Choroid plexus epithelial cell (primary cell): ENCODE results near the gene MYG1.
A peak's percentile ranks its signal among the peaks of the same experiment; 100 is the strongest.
"Not testable (repeated sequence)": the region's sequence is repeated elsewhere in the genome, so short reads cannot be mapped to it uniquely, and the experiment has no call there.

ENCODE experiments used
- DNase-seq: peaks from one replicate; pipeline ENCODE4 v3.0.0-alpha.2; 2010; ENCODE audit warnings: low read depth
- H3K4me3 ChIP-seq: 2 replicates; pipeline ENCODE4 v1.5.1; 2011; ENCODE audit warnings: low read depth, mild to moderate bottlenecking, control low read depth, low read length, moderate library complexity
- TF ChIP-seq, protein P1 (sequence below): conservative IDR thresholded peaks from 2 replicates; pipeline ENCODE4 v1.5.1; 2011; ENCODE audit warnings: low read depth, mild to moderate bottlenecking, control low read depth, inconsistent platforms, low read length, moderate library complexity

The MYG1 gene

GRCh38 chr12:53288322-53288721 is 11.2 kb upstream of the MYG1 start:
- no peak for DNase-seq

DNA sequence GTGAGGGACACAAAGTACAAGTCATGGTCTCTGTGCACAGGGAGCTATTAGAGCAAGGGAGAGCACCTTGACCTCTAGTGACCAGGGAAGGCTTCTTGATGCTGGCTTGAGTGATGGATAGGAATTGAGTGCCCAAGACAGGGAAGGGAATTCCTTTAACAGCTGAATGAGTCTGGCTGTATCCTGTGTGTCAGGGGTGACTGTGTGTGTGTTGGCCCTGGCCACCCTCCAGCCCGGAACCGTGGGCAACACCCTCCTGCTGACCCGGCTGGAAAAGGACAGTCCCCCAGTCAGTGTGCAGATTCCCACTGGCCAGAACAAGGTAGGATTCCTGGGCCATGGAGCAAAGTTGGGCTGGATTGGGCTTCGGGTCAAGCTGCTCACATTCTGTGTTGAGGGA is 9.6 kb upstream of the MYG1 start:
- TF ChIP-seq, protein P1, sequence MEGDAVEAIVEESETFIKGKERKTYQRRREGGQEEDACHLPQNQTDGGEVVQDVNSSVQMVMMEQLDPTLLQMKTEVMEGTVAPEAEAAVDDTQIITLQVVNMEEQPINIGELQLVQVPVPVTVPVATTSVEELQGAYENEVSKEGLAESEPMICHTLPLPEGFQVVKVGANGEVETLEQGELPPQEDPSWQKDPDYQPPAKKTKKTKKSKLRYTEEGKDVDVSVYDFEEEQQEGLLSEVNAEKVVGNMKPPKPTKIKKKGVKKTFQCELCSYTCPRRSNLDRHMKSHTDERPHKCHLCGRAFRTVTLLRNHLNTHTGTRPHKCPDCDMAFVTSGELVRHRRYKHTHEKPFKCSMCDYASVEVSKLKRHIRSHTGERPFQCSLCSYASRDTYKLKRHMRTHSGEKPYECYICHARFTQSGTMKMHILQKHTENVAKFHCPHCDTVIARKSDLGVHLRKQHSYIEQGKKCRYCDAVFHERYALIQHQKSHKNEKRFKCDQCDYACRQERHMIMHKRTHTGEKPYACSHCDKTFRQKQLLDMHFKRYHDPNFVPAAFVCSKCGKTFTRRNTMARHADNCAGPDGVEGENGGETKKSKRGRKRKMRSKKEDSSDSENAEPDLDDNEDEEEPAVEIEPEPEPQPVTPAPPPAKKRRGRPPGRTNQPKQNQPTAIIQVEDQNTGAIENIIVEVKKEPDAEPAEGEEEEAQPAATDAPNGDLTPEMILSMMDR: no peak
- no peak overlapping the region for H3K4me3 ChIP-seq
- DNase-seq: no peak

More at GRCh38 chr12:53288322-53288721, 11.2 kb upstream of the MYG1 start:
- TF ChIP-seq, protein P1: no peak
- no peak overlapping the region for H3K4me3 ChIP-seq

DNA sequence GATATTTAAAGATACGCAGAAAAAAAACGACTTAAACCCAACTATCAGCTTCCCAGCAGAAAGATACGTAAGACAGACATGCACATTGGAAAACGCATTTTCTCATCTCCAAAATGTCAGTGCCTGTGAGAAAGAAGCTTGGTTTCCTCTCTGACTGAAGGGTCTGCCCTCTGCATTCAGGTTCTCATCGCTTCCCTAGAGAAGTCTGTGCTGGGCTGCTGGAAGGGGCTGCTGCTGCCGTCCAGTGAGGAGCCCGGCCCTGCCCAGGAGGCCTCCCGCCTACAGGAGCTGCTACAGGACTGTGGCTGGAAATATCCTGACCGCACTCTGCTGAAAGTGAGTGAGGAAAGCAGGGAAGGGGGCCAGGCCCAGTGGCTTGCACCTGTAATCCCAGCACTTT is 8.8 kb upstream of the MYG1 start:
- TF ChIP-seq, protein P1: peak; percentile 8
- peak; percentile 38 for DNase-seq
- no peak overlapping the region for H3K4me3 ChIP-seq

- TF ChIP-seq, protein P1: no peak
- no peak overlapping the region for H3K4me3 ChIP-seq
- DNase-seq: no peak
Observed at GRCh38 chr12:53292426-53292825, 7.1 kb upstream of the MYG1 start.

DNA sequence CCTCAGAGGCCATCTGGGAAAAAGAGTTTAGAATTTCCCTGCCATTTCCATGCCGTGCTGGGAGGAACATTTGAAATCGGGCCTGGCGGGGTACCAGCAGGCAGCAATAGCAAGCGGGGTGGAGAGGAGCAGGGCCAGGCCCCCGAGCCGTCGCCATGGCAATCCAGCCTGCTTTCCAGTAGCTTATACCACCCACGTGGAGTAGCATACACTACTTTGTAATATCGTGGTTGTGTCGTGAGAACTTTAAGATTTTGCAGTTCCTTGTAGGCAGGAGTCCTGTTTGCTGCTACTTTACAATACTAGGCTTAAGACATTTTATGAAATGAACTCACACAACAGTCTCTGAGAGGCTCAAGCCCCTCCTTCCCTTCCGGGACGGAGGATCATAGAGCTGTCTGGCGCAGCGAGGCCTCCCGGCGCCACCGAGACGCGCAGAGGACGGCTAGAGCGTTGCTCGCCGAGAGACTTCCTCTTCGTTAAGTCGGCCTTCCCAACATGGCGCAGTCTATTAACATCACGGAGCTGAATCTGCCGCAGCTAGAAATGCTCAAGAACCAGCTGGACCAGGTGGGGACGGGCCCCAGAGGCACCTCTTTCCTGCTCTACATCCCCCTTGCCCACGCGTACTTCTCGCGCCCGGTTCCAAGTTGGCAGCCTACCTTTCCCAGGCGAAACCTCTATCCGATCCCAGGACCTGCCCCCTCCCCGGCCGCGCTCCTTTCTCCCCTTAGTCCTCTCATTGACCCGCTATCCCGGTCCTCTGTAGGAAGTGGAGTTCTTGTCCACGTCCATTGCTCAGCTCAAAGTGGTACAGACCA is 4.2 kb upstream of the MYG1 start, which contains the start of gene PFDN5:
TSS of gene PFDN5 (plus strand) at position 473 of the 821 bp plus-strand sequence. CDS start at position 499, 26 bp downstream.
- H3K4me3 ChIP-seq: peak within 1 kb of the TSS; percentile 95
- DNase-seq: peak; percentile 97
- TF ChIP-seq, protein P1: peak; percentile 32

DNA sequence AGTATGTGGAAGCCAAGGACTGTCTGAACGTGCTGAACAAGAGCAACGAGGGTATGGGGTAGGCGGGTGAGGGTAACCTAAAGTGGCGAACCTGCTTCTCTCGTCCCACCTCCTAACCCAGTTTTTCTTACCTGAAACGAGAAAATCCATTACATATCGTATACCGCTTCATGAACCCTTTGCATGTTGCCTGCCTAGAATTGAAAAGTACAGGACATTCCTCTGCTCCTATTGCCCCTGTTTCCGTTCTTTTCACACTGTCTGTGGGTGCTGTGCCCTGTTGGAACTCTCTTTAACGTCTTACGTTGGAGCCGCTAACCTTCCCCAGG is 3.6 kb upstream of the MYG1 start:
- TF ChIP-seq, protein P1: no peak
- DNase-seq: no peak
- H3K4me3 ChIP-seq: peak overlapping the region; percentile 95

- DNase-seq, H3K4me3 ChIP-seq: not testable (repeated sequence)
Observed at GRCh38 chr12:53297106-53297505, 2.4 kb upstream of the MYG1 start.
